Glutamatergic neuron (in vitro differentiated cells): Measurements from ENCODE around the gene HSD17B8. TPM values are rescaled to one million over a fixed set of nuclear protein-coding genes. Genes with fewer than 3 reads are reported as not detected.
A peak's percentile ranks its signal among the peaks of the same experiment; 100 is the strongest.

Source experiments
- DNase-seq: peaks from one replicate; pipeline ENCODE4 v3.0.0; 2022
- H3K27ac Mint-ChIP-seq: one replicate; pipeline ENCODE4 v1.8.0; 2020; ENCODE audit warnings: mild to moderate bottlenecking, mixed read lengths, inconsistent platforms; ENCODE audit not compliant: unreplicated experiment
- H3K27me3 Mint-ChIP-seq: one replicate; pipeline ENCODE4 v1.8.0; 2020; ENCODE audit warnings: mild to moderate bottlenecking, moderate library complexity, mixed read lengths, inconsistent platforms; ENCODE audit not compliant: unreplicated experiment
- H3K36me3 Mint-ChIP-seq: one replicate; pipeline ENCODE4 v1.8.0; 2020; ENCODE audit warnings: mild to moderate bottlenecking, mixed read lengths, inconsistent platforms; ENCODE audit not compliant: unreplicated experiment
- H3K4me1 Mint-ChIP-seq: one replicate; pipeline ENCODE4 v1.8.0; 2020; ENCODE audit warnings: mild to moderate bottlenecking, low read depth, mixed read lengths, inconsistent platforms; ENCODE audit not compliant: unreplicated experiment
- H3K4me3 Mint-ChIP-seq: one replicate; pipeline ENCODE4 v1.8.0; 2020; ENCODE audit warnings: mild to moderate bottlenecking, mixed read lengths, inconsistent platforms; ENCODE audit not compliant: unreplicated experiment
- H3K9me3 Mint-ChIP-seq: one replicate; pipeline ENCODE4 v1.8.0; 2020; ENCODE audit warnings: mild to moderate bottlenecking, moderate library complexity, mixed read lengths, inconsistent platforms; ENCODE audit not compliant: unreplicated experiment
- CTCF ChIP-seq: fragments of 200-600 bp; sonication (generic); IDR thresholded peaks from one replicate; pipeline ENCODE4 v1.5.0; 2021; ENCODE audit not compliant: partially characterized antibody, unreplicated experiment
- total RNA-seq: library from RNA; stranded (reverse); fragmentation: NEBNext Ultra II Directional; extraction: Animal tissue kit (Norgen Biotek cat#: 25700); gene quantifications from one replicate; pipeline ENCODE4 v1.2.1, GENCODE V29; 2021; ENCODE audit not compliant: unreplicated experiment

Gene HSD17B8
- total RNA-seq, 1 donor from 2014 or later, result 4.6 TPM

GRCh38 chr6:33206027-33206863 lies 1.8 kb downstream of the HSD17B8 start:
- Mint-ChIP-seq H3K4me3 (peak overlapping the region; percentile 74), H3K9me3 (peaks cover 11% of the 10 kb centered on the region), H3K4me1 (peaks cover 24% of the 10 kb centered on the region), H3K27ac (no peak overlapping the region), H3K36me3 (no peaks in the 10 kb centered on the region), H3K27me3 (peaks cover 22% of the 10 kb centered on the region)
- TF ChIP-seq CTCF, result no peak
- DNase-seq, result no peak

GRCh38 chr6:33206864-33207551 lies 2.6 kb downstream of the HSD17B8 start:
- no peak for TF ChIP-seq CTCF
- H3K27me3 Mint-ChIP-seq, result peaks cover 20% of the 10 kb centered on the region
- H3K4me3 Mint-ChIP-seq, result peak overlapping the region; percentile 74
- H3K27ac Mint-ChIP-seq, result no peak overlapping the region
- no peaks in the 10 kb centered on the region for H3K36me3 Mint-ChIP-seq
- DNase-seq, result no peak
- peaks cover 19% of the 10 kb centered on the region for H3K4me1 Mint-ChIP-seq
- peaks cover 8% of the 10 kb centered on the region for H3K9me3 Mint-ChIP-seq

- Mint-ChIP-seq H3K27me3 (peaks cover 20% of the 10 kb centered on the region), H3K36me3 (no peaks in the 10 kb centered on the region), H3K9me3 (peaks cover 6% of the 10 kb centered on the region), H3K4me3 (peak overlapping the region; percentile 90), H3K4me1 (peaks cover 17% of the 10 kb centered on the region), H3K27ac (peak overlapping the region; percentile 33)
- TF ChIP-seq CTCF, result no peak
- DNase-seq, result peak; percentile 56
These were observed 3.2 kb downstream of the HSD17B8 start for GRCh38 chr6:33207552-33208090.

- TF ChIP-seq CTCF, result no peak
- peak within 1 kb of the TSS; percentile 93 for H3K4me3 Mint-ChIP-seq
- peak within 1 kb of the TSS; percentile 74 for H3K27ac Mint-ChIP-seq
- H3K9me3 Mint-ChIP-seq, result peaks cover 4% of the 10 kb centered on the region
- H3K27me3 Mint-ChIP-seq, result peaks cover 19% of the 10 kb centered on the region
- peaks cover 13% of the 10 kb centered on the region for H3K4me1 Mint-ChIP-seq
- peak; percentile 81 for DNase-seq
- H3K36me3 Mint-ChIP-seq, result no peaks in the 10 kb centered on the region
These were observed 3.9 kb downstream of the HSD17B8 start, which contains the start of gene RING1 for GRCh38 chr6:33208091-33208967. RING1 (plus strand) TSS chr6:33208500; CDS start chr6:33208823, 323 bp downstream.
